HG03342 (cell line): ENCODE measurements around the gene SPATA17.
"Not testable (repeated sequence)": the region's sequence is repeated elsewhere in the genome, so short reads cannot be mapped to it uniquely, and the experiment has no call there.

Source experiments
- ATAC-seq: cut with Tn5 transposase; IDR thresholded peaks from one replicate; pipeline ENCODE4 v1.9.1; 2021; ENCODE audit warnings: mild to moderate bottlenecking, moderate library complexity; ENCODE audit not compliant: unreplicated experiment

Gene SPATA17

GRCh38 chr1:217674028-217674729 is 43.0 kb downstream of the SPATA17 start:
- ATAC-seq: no peak

DNA sequence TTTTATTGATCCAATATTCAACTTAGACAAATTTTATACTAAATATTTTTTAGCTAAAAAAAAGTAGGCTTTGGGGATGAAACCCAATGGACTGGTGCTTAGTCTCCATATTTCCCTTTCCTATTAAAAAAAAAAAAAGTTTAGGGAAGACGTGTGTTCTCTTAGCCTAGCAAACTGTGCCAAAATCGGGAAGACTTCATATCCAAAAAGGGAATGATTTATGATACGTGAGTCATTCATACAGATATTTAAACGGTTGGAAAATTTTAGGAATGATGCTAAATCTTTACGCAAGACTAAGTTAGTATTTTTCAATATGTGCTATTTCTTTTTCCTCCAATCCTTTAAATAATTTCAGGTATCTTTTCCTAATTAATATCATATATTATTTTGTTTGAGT is 50.7 kb downstream of the SPATA17 start:
- no peak for ATAC-seq

DNA sequence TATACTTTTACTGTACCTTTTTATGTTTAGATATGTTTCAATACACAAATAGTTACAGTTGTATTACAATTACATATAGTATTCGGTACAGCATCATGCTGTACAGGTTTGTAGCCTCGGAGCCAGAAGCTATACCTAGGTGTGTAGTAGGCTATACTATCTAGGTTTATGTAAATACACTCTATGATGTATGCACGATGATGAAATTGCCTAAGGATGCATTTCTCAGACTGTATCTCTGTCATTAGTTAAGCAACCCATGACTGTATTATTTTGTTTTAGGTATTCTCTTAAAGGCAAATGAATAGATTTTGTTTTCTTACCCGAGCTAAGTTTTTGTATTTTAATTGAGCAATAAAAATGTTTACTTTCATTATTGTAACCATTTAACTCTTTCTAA is 56.4 kb downstream of the SPATA17 start:
- no peak for ATAC-seq

GRCh38 chr1:217696140-217696539 is 65.0 kb downstream of the SPATA17 start:
- ATAC-seq: not testable (repeated sequence)

GRCh38 chr1:217703326-217703725 is 72.2 kb downstream of the SPATA17 start:
- no peak for ATAC-seq

DNA sequence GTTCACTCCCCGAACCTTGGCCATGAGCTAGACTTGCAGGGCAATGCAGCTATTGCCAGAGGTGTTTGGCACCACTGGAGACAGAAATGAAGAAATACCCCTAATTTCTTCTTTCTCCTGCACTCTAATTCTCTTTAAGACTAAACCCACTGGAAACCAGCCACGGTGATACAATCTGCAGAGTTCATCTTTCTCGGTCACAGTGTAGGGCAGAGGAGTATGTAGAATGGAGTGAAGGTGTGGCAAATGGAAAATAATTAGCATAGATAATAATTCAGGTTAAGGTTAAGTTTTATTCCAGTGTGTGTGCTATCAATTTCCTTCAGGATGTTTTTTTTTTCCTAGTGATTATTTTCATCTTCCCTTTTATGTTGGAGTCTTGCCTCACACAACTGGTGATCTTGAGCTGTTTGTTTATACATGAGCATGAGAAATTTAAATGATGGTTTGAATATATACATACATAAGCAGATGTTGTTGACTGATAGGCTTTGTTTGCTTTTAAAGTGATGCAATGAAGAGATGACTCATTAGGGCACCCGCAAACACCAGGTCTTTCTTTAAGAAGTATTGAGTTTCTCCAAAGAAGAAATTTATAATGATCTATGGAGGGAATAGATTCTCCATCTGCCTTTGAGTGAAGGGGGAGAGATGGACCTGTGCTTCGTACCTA is 81.9 kb downstream of the SPATA17 start:
- ATAC-seq: no peak

- ATAC-seq: no peak
Observed at GRCh38 chr1:217715681-217716080, 84.5 kb downstream of the SPATA17 start.

DNA sequence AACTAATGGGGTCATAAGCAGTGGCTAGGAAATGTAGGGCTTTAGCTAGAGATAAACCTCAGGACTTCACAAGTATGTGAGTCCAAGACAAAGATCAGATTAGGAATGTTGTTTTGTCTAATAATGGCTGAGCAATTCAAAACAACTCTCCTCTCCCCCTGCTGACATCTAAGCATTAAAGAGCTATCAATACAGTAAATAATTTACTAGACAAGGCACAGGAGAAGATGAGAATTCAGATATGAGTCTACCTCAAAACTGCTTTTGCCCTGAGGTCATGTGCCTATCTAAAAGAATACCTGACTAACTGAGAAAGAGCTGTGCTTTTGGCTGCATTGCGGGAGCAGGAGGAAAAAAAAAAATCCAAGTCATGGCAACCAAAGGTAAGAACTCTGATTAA is 86.8 kb downstream of the SPATA17 start:
- no peak for ATAC-seq

DNA sequence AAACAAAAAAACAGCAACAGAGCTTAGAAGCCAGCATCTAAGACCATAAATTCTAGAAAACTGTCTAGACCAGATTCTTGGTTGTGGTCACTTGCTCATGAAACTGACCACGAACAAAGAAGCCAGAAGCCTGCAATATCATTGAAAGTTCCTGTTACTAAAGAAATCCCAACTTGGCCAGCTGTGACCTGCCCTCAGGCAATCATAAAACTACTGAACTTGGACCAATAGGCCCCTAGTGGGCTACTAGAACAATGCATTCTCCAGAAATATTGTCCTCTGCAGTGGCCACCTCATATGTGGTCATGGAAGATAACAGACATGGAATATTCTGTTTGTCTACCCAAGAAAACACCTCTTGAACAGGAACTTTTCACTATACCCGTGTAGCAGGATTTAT is 87.7 kb downstream of the SPATA17 start:
- ATAC-seq: peak; percentile 75

GRCh38 chr1:217721692-217722091 is 90.5 kb downstream of the SPATA17 start:
- ATAC-seq: no peak

GRCh38 chr1:217734973-217735372 is 103.8 kb downstream of the SPATA17 start:
- ATAC-seq: no peak

GRCh38 chr1:217747156-217747769 is 116.1 kb downstream of the SPATA17 start:
- ATAC-seq: peak; percentile 58

GRCh38 chr1:217769768-217770167 is 138.6 kb downstream of the SPATA17 start:
- no peak for ATAC-seq

- ATAC-seq: no peak
Observed at GRCh38 chr1:217770918-217771317, 139.8 kb downstream of the SPATA17 start.

GRCh38 chr1:217776693-217777092 is 145.5 kb downstream of the SPATA17 start:
- ATAC-seq: no peak

DNA sequence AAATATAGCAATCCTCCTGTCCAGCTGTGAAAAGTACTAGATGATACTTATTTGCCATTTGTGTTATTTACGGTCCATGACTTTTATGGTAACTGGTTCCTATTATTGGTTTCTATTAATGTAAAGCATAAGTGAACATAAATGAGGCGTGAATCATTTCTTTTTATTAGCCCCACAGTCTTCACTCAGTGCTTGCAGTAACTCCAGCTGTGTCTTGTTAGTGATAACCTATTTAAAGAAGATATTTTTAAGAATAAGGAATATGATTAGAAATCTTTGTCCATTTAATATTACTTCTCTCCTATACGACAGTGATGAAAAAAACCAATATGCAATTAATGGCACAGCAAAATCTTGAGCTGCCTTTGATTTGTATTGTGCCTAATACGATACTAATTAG is 149.9 kb downstream of the SPATA17 start:
- ATAC-seq: no peak

DNA sequence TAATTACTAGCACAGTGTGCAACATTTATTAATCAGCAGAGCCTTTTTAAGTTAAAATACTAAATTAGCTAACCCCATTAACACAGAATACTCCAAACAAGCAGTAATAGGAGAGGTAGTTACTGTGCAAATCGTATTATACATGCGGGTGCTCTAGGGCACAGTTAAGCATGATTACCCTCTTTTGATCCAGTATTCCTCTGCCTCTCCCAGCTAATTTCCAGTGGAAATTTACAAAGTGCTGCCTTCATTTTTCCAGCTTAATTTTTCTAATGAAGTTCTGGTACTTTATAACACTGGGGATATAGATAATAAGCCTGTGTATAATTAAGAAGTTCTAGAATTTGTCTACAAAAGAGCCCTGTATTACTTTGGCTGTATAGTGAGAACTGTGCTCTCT is 159.9 kb downstream of the SPATA17 start:
- no peak for ATAC-seq

DNA sequence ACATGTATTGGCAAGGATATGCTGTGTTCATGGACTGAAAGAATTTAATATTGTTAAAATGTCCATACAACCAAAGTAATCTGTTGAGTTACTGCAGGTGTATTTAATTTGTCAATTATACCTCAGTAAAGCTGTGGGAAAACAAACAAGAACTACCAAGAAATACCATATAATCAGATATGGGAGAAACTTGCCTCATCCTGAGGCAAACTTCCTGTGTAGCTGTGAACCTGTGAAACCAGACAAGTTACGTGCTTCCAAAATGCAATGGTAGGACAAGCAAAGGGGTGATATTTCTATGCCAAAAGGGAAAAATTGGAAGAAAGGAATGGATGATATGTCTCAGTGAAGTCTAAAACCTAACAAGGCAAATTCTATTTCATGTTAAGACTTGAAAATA is 174.6 kb downstream of the SPATA17 start:
- ATAC-seq: no peak

DNA sequence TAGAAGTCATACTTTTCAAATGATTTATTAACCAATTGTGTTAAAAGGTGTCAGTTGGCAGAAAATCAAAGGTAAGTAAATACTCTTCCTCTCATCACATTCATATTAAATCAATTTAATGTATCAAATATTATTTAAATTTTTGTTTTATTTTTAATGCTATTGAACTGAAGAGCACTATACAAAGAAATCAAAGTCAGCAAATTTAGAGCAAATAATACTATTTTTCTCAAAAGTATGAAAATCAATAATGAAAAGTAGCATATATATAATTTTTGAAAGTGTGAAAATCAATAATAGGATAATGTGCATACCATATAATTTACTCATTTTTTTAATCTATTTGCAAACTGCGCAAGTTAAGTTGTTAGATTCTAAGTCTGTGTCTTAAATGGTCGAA is 181.0 kb downstream of the SPATA17 start:
- ATAC-seq: no peak

GRCh38 chr1:217813031-217813430 is 181.9 kb downstream of the SPATA17 start:
- ATAC-seq: no peak

GRCh38 chr1:217837691-217838090 is 206.5 kb downstream of the SPATA17 start:
- no peak for ATAC-seq

GRCh38 chr1:217839161-217839560 is 208.0 kb downstream of the SPATA17 start:
- no peak for ATAC-seq
